GM04503 (cell line): ENCODE measurements around the gene ALPG.
"Not testable (repeated sequence)": the region's sequence is repeated elsewhere in the genome, so short reads cannot be mapped to it uniquely, and the experiment has no call there.

Experiments used
- DNase-seq: peaks from one replicate; pipeline ENCODE4 v3.0.0-alpha.2; 2012; ENCODE audit warnings: low read depth

Gene ALPG

GRCh38 chr2:232419245-232420072, 12.8 kb downstream of the ALPG start:
- no peak for DNase-seq

GRCh38 chr2:232420073-232420454, 13.4 kb downstream of the ALPG start:
- DNase-seq, result no peak

DNA sequence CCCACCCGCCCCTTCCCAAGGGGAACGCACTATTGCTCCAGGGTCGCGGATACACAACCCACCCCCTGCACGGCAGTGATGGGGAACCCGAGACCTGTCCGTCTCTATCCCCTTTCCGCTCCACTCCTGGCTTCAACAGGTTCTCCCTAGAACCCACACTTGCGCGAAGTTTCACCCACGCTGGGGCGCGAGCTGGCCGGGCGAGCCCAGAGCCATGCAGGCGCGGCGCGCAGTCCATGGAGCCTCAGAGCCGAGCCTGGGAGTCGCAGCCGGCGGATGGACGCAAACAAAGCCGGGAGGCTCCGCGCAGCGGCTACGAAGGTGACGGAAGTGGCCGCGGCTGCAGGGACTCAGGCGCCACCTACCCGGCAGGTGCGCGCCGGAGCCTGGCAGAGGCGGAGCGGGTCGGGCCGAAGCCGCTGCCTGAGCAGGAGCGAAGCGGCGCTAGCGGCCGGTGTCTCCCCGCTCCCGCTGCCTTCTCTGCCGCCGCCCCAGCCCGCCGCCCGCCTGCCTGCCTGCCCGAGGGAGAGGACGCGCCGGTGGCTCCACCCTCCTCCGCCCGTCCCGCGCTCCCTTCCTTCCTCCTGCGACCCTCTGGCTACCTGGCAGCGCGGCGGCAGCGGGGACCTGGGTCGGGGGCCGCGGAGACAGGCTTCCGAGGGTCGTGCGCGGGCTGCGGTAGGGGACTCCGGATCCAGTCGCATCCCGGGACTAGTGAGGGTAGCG, 14.0 kb downstream of the ALPG start:
- no peak for DNase-seq

DNA sequence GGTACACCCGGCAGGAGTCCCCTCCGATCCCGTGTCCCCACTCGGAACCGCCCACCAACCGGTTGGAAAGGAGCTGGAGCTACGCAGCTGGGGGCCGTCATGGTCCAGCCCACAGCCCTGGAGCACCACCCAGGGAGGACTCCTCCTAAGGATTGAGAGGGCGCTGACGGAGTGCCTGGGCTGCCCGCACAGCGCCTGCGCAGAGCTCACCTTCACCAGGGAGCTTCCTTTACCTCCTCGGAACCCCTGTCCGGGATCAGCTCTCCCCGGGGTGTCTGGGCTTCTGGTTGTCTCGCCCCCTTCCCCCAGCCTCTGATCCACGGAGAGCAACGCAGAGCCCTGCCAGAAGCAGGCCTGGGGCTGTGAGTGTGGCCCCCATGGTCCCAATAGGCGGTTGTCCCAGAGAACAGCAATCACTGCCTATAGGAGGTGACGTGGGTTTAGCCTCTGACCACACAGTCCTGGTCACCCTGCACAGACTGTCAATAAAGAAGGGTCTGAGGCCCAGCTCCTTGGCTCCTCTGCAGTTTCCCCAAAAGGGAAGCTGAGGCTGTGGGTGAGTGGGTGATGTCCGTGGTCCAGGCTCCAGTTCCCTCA, 14.6 kb downstream of the ALPG start:
- DNase-seq, result no peak

DNA sequence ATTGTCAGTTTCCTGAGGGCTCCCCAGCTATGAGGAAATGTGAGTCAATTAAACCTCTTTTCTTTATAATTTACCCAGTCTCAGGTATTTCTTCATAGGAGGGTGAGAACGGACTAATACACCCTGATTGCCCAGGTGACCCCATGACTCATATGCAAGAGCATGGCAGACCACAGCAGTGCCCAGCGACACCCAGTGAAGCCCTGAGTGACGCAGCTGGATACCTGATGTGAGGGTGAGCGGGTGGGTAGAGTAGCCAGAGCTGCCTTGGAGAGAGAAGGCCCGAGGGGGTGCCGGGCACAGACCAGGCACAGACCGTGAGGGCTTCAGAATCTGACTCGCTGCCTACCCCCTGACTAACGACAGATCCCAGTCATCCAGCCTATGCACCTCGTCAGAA, 15.4 kb downstream of the ALPG start:
- no peak for DNase-seq

GRCh38 chr2:232422996-232423395, 16.4 kb downstream of the ALPG start:
- DNase-seq, result not testable (repeated sequence)

DNA sequence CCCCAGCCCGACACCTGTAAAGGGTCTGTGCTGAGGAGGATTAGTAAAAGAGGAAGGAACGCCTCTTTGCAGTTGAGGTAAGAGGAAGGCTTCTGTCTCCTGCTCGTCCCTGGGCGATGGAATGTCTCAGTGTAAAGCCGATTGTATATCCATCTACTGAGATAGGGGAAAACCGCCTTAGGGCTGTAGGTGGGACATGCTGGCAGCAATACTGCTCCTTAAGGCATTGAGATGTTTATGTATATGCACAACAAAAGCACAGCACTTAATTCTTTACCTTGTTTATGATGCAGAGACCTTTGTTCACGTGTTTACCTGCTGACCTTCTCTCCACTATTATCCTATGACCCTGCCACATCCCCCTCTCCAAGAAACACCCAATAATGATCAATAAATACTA, 16.8 kb downstream of the ALPG start:
- not testable (repeated sequence) for DNase-seq

- no peak for DNase-seq
Measured at GRCh38 chr2:232431705-232432590, 25.3 kb downstream of the ALPG start.

- no peak for DNase-seq
Measured at GRCh38 chr2:232432598-232433184, 26.0 kb downstream of the ALPG start.

- DNase-seq, result not testable (repeated sequence)
Measured at GRCh38 chr2:232433622-232434021, 27.0 kb downstream of the ALPG start.

GRCh38 chr2:232434091-232434490, 27.4 kb downstream of the ALPG start:
- no peak for DNase-seq

GRCh38 chr2:232434563-232435374, 28.1 kb downstream of the ALPG start:
- DNase-seq, result no peak

DNA sequence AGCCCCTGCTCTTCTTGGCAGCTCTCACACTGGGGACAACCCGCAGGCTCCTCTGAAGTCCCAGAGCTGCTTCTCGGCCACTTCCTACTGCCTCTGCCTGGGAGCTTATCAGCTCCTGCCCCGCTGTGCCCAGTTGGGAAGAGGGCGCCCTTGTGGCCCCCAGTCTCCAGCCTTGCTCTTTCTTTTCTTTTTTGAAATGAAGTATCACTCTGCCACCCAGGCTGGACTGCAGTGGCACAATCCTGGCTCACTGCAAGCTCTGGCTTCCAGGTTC, 28.7 kb downstream of the ALPG start:
- no peak for DNase-seq

GRCh38 chr2:232435805-232436204, 29.2 kb downstream of the ALPG start:
- no peak for DNase-seq

DNA sequence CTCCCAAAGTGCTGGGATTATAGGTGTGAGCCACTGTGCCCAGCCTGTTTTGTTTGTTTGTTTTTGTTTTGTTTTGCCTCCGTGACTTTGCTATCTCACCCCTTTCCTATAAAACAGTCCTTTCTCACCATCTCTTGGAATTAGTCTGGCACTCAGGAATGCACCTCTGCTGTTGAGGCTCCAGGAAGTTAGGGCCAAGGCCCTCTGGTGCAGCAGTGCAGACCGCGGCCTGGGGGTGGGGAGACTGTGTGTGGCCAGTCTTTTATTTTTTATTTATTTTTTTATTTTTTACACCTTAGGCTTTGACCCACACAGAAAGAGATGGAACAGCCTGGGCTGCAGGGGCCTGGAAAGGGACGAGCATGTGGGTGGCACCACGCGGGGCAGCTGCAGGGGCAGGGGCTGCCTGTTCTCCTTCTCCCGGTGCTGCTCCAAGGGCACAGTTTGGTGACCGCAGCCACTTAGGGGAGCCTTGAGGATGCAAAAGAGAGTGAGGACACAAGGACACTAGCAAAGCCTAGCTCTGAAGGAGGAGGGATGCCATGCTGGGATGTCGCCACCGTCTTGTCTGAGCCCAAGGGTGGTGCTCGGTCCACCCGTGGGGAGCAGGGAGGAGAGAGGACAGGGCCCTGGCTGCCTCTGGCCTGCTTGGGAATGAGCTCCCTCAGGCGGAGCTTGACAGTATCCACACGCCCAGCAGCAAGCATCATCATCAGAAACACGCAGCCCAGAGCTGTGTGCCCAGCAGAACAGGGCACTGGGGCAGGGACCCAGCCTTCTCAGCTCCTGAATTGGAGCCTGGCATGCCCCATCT, 29.9 kb downstream of the ALPG start:
- DNase-seq, result no peak

DNA sequence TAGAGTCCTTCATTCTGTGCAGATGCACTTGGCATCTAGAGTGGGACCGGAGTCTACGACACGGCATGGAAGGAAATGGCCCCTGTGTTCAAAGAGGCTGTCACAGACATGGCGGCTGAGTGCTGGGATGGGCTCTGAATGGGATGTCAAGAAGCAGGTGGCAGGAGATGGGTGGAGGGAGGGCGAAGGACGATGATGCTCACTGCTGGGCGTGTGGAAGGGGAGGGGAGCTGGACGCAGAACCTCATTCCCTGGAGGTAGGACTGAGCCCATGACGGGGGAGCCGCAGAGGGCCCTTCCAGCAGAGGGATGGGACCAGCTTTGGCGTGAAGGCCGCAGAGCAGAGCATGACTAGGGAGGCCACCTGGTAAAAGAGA, 30.5 kb downstream of the ALPG start:
- no peak for DNase-seq

GRCh38 chr2:232438091-232438490, 31.4 kb downstream of the ALPG start:
- DNase-seq, result no peak

DNA sequence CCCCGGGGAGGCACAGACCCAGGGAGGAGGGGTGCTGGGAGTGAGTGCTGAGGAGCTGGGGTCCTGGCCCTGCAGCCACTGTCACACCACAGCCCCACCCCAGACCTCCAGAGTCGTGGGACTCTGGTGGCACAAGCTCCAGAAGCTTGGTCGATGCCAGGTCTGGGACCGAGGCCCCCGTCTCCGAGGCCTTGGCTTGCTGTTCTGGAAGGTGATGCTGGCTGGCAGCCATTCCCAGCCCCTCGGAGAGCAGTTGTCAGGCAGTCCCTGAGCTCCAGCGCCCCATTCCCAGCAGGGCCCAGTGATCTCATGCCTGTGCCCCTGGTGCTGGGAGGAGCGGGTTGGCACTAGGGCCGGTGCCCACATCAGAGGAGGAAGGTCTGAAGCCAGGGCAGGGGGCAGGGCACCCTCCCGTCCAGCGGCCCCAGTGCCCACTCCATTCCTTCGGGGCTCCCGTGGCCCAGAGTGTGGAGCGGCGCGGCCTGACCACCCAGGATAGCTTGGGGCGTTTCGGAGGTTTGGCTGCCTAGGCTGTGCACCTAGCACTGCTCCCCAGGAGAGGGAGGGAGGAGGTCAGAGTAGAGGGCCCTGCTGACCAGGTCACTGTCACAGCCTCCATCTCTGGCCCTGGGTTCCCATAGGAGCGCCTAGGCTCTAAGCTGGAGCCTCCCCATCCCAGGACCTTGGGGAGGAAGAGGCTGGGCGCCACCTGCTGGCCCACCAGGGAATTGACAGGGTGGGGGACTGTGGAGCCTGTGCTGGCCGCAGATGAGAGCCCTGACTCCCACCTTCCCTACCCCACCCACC, 32.5 kb downstream of the ALPG start:
- no peak for DNase-seq

DNA sequence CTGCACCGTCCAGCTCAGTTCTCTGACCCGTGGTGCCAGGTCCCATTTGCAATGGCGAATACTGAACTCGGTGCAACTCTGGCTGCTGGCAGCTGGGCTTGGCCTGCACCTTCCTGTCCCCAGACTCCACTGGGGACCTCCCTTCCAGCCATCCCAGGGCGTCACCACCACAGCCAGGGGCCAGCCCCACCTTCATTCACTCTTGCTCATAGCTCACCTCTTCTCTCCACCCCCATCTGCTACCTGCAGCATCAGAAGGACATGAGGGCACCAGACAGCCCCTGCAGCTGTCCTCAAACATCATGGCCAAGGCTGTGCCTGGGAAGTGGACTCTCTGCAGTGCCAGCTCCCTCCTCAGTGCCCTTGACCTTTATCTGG, 33.1 kb downstream of the ALPG start:
- no peak for DNase-seq
